ENCODE measurements around the gene NOX3. TPM values are rescaled to one million over a fixed set of nuclear protein-coding genes. Genes with fewer than 3 reads are reported as not detected.

Gene NOX3
- total and polyA plus RNA-seq, 9 of the 15 experiments (the other 6 are each of a cell fraction or from before 2014, with no cell fraction given), result not detected

- no peaks in the 10 kb centered on the region for H3K27me3 ChIP-seq (ENCODE audit: control insufficient read depth in 2 of 2, insufficient read depth in 2 of 2, low read length in 2 of 2)
- H3K9ac ChIP-seq (ENCODE audit: insufficient read depth in 1 of 2, low read depth in 2 of 2, low read length in 2 of 2), result no peak overlapping the region
Observed at GRCh38 chr6:155377061-155377460, 78.6 kb downstream of the NOX3 start.

GRCh38 chr6:155375801-155376200 is 79.8 kb downstream of the NOX3 start:
- ChIA-PET CTCF (ENCODE audit: low intra/inter-chr PET ratio) (no interaction called here), POLR2A (no interaction called here)
- no peak overlapping the region for H3K4me2 ChIP-seq (ENCODE audit: insufficient read depth, low read length)
- no peak overlapping the region for H3K27ac ChIP-seq (ENCODE audit: extremely low read depth, low read depth, low read length)
- BruUV-seq (replicated peaks), result no TSS peak
- H3K36me3 ChIP-seq (ENCODE audit: control insufficient read depth, insufficient read depth, low read length), result no peaks in the 10 kb centered on the region
- FAIRE-seq (no peak), ATAC-seq (no peak), DNase-seq (ENCODE audit: extremely low read depth in 1 of 4, low spot score in 3 of 4) (no peak)
- no peak overlapping the region for H3K4me3 ChIP-seq
- no peaks in the 10 kb centered on the region for H3K79me2 ChIP-seq (ENCODE audit: control insufficient read depth, insufficient read depth, low read length)
- no peaks in the 10 kb centered on the region for H4K20me1 ChIP-seq (replicated peaks; ENCODE audit: control insufficient read depth, insufficient read depth, low read length)
- H3K9ac ChIP-seq (ENCODE audit: insufficient read depth in 1 of 2, low read depth in 2 of 2, low read length in 2 of 2), result no peak overlapping the region
- no peaks in the 10 kb centered on the region for H3K9me1 ChIP-seq (ENCODE audit: control insufficient read depth, insufficient read depth, low read length)
- no peak overlapping the region for H2AFZ ChIP-seq (ENCODE audit: low read depth, low read length)
- intact Hi-C loops (cut with micrococcal nuclease), result no loop called here
- no peaks in the 10 kb centered on the region for H3K27me3 ChIP-seq (ENCODE audit: control insufficient read depth in 2 of 2, insufficient read depth in 2 of 2, low read length in 2 of 2)
- no peaks in the 10 kb centered on the region for H3K4me1 ChIP-seq (replicated peaks in 1 of 2; ENCODE audit: control insufficient read depth in 2 of 2, insufficient read depth in 2 of 2, low read length in 2 of 2)
- in situ Hi-C loops (cut with MboI), result no loop called here
- WGBS (ENCODE audit: insufficient coverage, low coverage, missing lambda C conversion rate), result 0% methylated on average over 2 of the region's 2 CpGs
- H3K9me3 ChIP-seq (replicated peaks; ENCODE audit: control insufficient read depth, insufficient read depth, low read depth, low read length), result no peaks in the 10 kb centered on the region
- TF ChIP-seq CBX3 (IDR thresholded peaks at IDR 0.05; ENCODE audit: borderline replicate concordance in 1 of 2, low read length in 2 of 2) (no peak), CTCF (IDR thresholded peaks at IDR 0.05 in 2 of 3, conservative IDR thresholded peaks at IDR 0.05 in 1 of 3; ENCODE audit: insufficient read depth in 2 of 3, low read depth in 1 of 3, low read length in 3 of 3) (no peak), THRAP3 (IDR thresholded peaks at IDR 0.05; ENCODE audit: borderline replicate concordance) (no peak), NFE2 (IDR thresholded peaks at IDR 0.05; ENCODE audit: low read depth) (no peak), RBM15 (IDR thresholded peaks at IDR 0.05; ENCODE audit: insufficient read depth, low read length) (no peak), ELK3 (CRISPR knock-in tag; IDR thresholded peaks at IDR 0.05) (no peak)

More at GRCh38 chr6:155377061-155377460, 78.6 kb downstream of the NOX3 start:
- DNase-seq (ENCODE audit: extremely low read depth in 1 of 4, low spot score in 3 of 4) (no peak), FAIRE-seq (no peak), ATAC-seq (no peak)
- Histone ChIP-seq H3K4me2 (ENCODE audit: insufficient read depth, low read length) (no peak overlapping the region), H4K20me1 (replicated peaks; ENCODE audit: control insufficient read depth, insufficient read depth, low read length) (no peaks in the 10 kb centered on the region), H3K27ac (ENCODE audit: extremely low read depth, low read depth, low read length) (no peak overlapping the region), H3K79me2 (ENCODE audit: control insufficient read depth, insufficient read depth, low read length) (no peaks in the 10 kb centered on the region), H3K4me3 (no peak overlapping the region), H3K4me1 (replicated peaks in 1 of 2; ENCODE audit: control insufficient read depth in 2 of 2, insufficient read depth in 2 of 2, low read length in 2 of 2) (no peaks in the 10 kb centered on the region), H3K36me3 (ENCODE audit: control insufficient read depth, insufficient read depth, low read length) (no peaks in the 10 kb centered on the region), H3K9me1 (ENCODE audit: control insufficient read depth, insufficient read depth, low read length) (no peaks in the 10 kb centered on the region), H3K9me3 (replicated peaks; ENCODE audit: control insufficient read depth, insufficient read depth, low read depth, low read length) (no peaks in the 10 kb centered on the region), H2AFZ (ENCODE audit: low read depth, low read length) (no peak overlapping the region)
- no peak for TF ChIP-seq TEAD2 (tag; IDR thresholded peaks at IDR 0.05)
- in situ Hi-C loops (cut with MboI) (no loop called here), intact Hi-C loops (cut with micrococcal nuclease) (no loop called here)
- ChIA-PET CTCF (ENCODE audit: low intra/inter-chr PET ratio) (no interaction called here), POLR2A (no interaction called here)
- BruUV-seq (replicated peaks), result no TSS peak
- WGBS (ENCODE audit: insufficient coverage, low coverage, missing lambda C conversion rate), result 0% methylated on average over 1 of the region's 1 CpG

All from K562 (cell line).